Measurements from ENCODE around the gene ZBTB43. TPM values are rescaled to one million over a fixed set of nuclear protein-coding genes. Genes with fewer than 3 reads are reported as not detected.
A peak's percentile ranks its signal among the peaks of the same experiment; 100 is the strongest.
"Not testable (repeated sequence)": the region's sequence is repeated elsewhere in the genome, so short reads cannot be mapped to it uniquely, and the experiment has no call there.

The ZBTB43 gene
- total RNA-seq, 1 donor from 2014 or later = 30.2 TPM

DNA sequence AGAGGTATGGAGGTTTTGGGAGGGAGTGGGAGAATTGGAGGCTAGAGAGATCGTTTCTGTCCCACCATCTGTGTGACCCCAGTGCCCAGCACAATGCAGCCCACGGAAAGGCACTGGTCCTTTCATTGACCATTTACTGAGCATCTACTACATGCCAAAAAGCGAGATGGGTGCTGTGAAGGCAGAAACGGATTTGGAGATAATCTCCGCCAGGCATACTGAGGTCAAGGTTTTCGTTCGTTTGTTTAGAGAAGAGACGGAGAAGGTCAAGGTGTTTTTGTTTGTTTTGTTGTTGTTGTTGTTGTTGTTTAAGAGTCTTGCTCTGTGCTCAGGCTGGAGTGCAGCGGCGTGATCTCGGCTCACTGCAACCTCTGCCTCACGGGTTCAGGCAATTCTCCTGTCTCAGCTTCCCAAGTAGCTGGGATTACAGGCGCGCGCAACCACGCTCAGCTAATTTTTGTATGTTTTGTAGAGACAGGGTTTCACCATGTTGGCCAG lies 593 bp upstream of the ZBTB43 start:
- no peaks in the 10 kb centered on the region for H3K9me3 ChIP-seq
- TF ChIP-seq, protein P1, sequence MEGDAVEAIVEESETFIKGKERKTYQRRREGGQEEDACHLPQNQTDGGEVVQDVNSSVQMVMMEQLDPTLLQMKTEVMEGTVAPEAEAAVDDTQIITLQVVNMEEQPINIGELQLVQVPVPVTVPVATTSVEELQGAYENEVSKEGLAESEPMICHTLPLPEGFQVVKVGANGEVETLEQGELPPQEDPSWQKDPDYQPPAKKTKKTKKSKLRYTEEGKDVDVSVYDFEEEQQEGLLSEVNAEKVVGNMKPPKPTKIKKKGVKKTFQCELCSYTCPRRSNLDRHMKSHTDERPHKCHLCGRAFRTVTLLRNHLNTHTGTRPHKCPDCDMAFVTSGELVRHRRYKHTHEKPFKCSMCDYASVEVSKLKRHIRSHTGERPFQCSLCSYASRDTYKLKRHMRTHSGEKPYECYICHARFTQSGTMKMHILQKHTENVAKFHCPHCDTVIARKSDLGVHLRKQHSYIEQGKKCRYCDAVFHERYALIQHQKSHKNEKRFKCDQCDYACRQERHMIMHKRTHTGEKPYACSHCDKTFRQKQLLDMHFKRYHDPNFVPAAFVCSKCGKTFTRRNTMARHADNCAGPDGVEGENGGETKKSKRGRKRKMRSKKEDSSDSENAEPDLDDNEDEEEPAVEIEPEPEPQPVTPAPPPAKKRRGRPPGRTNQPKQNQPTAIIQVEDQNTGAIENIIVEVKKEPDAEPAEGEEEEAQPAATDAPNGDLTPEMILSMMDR (IDR thresholded peaks at IDR 0.05) = no peak
- H3K36me3 ChIP-seq = peaks cover 6% of the 10 kb centered on the region
- peak overlapping the region; percentile 92 for H3K27ac ChIP-seq
- peaks cover 38% of the 10 kb centered on the region for H3K4me1 ChIP-seq
- no peaks in the 10 kb centered on the region for H3K27me3 ChIP-seq (ENCODE audit: low read depth)
- ATAC-seq (no peak), DNase-seq (no peak)
- intact Hi-C loops (cut with DNase I) = no loop called here
- H3K4me3 ChIP-seq = peak overlapping the region; percentile 95

DNA sequence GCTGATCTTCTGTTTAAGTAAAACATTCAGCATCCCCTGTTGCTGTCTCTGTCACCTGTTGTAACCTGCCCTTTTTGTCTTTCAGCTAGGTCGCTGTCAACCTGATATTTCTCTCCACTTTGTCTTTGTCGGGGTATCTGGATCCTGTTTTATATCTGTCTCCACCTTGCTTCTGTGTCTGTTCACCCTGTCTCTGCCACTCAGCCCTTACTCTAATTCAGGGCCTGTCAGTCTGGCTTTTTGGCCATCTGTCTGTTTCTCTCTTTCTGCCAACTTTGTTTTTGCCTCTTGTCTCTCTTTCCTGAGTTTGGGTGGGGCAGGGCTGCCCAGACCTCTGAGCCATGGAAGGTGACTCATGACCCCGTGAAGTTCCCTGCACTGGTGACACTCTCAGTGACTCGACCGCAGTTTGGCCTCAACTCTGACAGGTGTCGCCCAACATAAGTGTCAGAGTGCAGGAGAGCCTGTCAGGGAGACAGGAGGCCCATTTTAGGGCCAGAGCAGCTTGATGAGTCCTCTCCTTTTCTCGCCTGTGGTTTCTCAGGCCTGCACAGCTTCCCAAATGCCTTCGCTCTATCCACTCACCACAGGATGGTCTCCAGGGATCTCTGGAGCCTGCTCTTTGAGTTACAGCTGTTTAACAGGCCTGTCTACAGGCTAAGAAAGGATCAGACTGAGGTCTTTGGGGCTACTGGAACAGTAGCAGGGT lies 868 bp downstream of the ZBTB43 start:
- H3K27ac ChIP-seq = peak overlapping the region; percentile 92
- intact Hi-C loops (cut with DNase I) = no loop called here
- H3K4me3 ChIP-seq = peak overlapping the region; percentile 95
- H3K9me3 ChIP-seq = no peaks in the 10 kb centered on the region
- peaks cover 40% of the 10 kb centered on the region for H3K4me1 ChIP-seq
- ATAC-seq (peak; percentile 89), DNase-seq (peak; percentile 74)
- H3K27me3 ChIP-seq (ENCODE audit: low read depth) = no peaks in the 10 kb centered on the region
- H3K36me3 ChIP-seq = peaks cover 18% of the 10 kb centered on the region
- TF ChIP-seq, protein P1 (IDR thresholded peaks at IDR 0.05) = no peak

DNA sequence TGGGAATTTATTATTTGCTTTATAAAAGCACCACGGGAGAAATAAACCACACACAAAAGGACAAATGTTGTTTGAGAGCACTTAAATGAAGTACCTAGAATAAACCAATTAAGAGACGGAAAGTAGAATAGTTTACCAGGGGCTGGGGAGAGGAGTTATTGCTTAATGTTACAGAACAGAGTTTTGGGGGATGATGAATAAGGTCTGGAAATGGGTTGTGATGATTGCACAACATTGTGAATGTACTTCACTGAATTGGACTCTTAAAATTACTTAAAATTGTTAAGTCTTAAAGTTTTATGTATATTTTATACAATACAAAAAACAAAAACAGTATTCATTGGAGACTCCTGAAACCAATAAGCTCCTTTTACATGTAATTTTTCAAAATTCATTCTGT lies 1.5 kb downstream of the ZBTB43 start:
- no peaks in the 10 kb centered on the region for H3K27me3 ChIP-seq (ENCODE audit: low read depth)
- no peaks in the 10 kb centered on the region for H3K9me3 ChIP-seq
- H3K36me3 ChIP-seq = peaks cover 24% of the 10 kb centered on the region
- TF ChIP-seq, protein P1 (IDR thresholded peaks at IDR 0.05) = no peak
- peaks cover 40% of the 10 kb centered on the region for H3K4me1 ChIP-seq
- intact Hi-C loops (cut with DNase I) = no loop called here
- peak overlapping the region; percentile 95 for H3K4me3 ChIP-seq
- ATAC-seq (peak in 1 of 2 donors; percentile 42), DNase-seq (no peak)
- H3K27ac ChIP-seq = peak overlapping the region; percentile 92

DNA sequence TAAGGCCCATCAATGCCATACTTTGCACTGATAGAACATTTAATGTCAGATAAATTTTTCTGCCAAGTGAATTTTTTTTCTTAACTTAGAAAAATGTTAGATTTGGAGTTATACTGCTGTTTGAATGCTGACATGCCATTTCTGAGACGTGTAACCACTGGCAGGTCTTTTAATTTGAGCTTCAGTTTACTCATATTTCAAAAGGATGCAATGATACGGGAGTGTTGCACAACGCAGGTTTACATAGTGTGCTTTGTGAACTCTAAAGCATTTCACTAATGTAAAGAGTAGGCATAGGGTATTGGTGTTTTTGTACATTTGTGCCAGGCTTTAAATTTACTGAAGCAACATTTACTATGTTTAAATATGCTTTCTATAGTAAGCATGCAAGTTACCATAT lies 4.2 kb downstream of the ZBTB43 start:
- ATAC-seq (no peak), DNase-seq (no peak)
- no peaks in the 10 kb centered on the region for H3K27me3 ChIP-seq (ENCODE audit: low read depth)
- H3K27ac ChIP-seq = no peak overlapping the region
- no peak overlapping the region for H3K4me3 ChIP-seq
- intact Hi-C loops (cut with DNase I) = no loop called here
- no peaks in the 10 kb centered on the region for H3K9me3 ChIP-seq
- H3K4me1 ChIP-seq = peaks cover 40% of the 10 kb centered on the region
- H3K36me3 ChIP-seq = peaks cover 47% of the 10 kb centered on the region
- TF ChIP-seq, protein P1 (IDR thresholded peaks at IDR 0.05) = no peak

DNA sequence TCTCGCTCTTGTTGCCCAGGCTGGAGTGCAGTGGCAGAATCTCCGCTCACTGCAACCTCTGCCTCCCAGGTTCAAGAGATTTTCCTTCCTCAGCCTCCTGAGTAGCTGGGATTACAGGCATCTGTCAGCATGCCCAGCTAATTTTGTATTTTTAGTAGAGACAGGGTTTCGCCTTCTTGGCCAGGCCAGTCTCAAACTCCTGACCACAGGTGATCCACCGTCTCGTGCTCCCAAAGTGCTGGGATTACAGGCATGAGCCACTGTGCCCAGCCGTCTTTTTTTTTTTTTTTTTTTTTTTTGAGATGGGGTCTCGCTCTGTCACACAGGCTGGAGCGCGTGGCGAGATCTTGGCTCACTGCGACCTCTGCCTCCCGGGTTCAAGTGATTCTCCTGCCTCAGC lies 5.4 kb downstream of the ZBTB43 start:
- H3K4me3 ChIP-seq; intact Hi-C loops (cut with DNase I); H3K27me3 ChIP-seq (ENCODE audit: low read depth); H3K9me3 ChIP-seq; DNase-seq; H3K27ac ChIP-seq; ATAC-seq: not testable (repeated sequence)
- Histone ChIP-seq H3K36me3 (peaks cover 47% of the 10 kb centered on the region), H3K4me1 (peaks cover 40% of the 10 kb centered on the region)

DNA sequence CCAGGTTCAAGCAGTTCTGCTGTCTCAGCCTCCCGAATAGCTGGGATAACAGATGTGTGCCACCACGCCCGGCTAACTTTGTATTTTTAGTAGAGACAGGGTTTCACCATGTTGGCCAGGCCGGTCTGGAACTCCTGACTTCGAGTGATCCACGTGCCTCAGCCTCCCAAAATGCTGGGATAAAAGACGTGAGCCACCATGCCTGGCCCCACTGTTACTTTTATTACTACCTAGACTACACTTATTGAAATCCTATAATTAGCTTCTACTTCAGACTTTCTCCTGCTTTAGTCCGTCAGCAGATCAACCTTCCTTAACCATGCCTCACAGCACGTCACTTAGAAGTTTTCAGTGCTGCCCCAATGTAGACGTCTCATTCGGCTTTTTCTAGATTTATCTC lies 8.2 kb downstream of the ZBTB43 start:
- H3K4me3 ChIP-seq = no peak overlapping the region
- H3K9me3 ChIP-seq = peaks cover 10% of the 10 kb centered on the region
- TF ChIP-seq, protein P1 (IDR thresholded peaks at IDR 0.05) = no peak
- intact Hi-C loops (cut with DNase I) = no loop called here
- no peak overlapping the region for H3K27ac ChIP-seq
- H3K36me3 ChIP-seq = peaks cover 47% of the 10 kb centered on the region
- DNase-seq = no peak
- H3K27me3 ChIP-seq (ENCODE audit: low read depth) = no peaks in the 10 kb centered on the region
- no peak for ATAC-seq
- H3K4me1 ChIP-seq = peaks cover 14% of the 10 kb centered on the region

Measured in lower lobe of right lung (tissue), 2 donors.